Measurements from ENCODE around the gene WDR46. TPM values are rescaled to one million over a fixed set of nuclear protein-coding genes. Genes with fewer than 3 reads are reported as not detected.

WDR46 gene
- total and polyA plus RNA-seq, 2 experiments from 2014 or later = 71.4 to 104 TPM

- Histone ChIP-seq H3K79me2 (replicated peaks; ENCODE audit: insufficient read depth) (no peaks in the 10 kb centered on the region), H4K20me1 (replicated peaks; ENCODE audit: insufficient read depth) (no peaks in the 10 kb centered on the region), H3K9me2 (ENCODE audit: insufficient read depth) (no peaks in the 10 kb centered on the region), H3F3A (replicated peaks; ENCODE audit: low read depth) (peaks cover 10% of the 10 kb centered on the region; the same call in 1 of the 2 replicates), H3K27me3 (ENCODE audit: insufficient read depth) (peaks cover 31% of the 10 kb centered on the region), H3K4me2 (no peak overlapping the region), H3K4me1 (ENCODE audit: insufficient read depth) (peaks cover 12% of the 10 kb centered on the region), H3K4me3 (no peak overlapping the region), H3K27ac (ENCODE audit: low read depth) (no peak overlapping the region), H2AFZ (no peak overlapping the region), H3K36me3 (ENCODE audit: insufficient read depth) (no peaks in the 10 kb centered on the region)
- Mint-ChIP-seq H3K27ac (no peak overlapping the region; the same call in 1 of the 2 replicates), H3K4me3 (peak overlapping the region; percentile 82; the same call in 2 of the 3 replicates), H3K36me3 (ENCODE audit: low read depth) (peaks cover 20% of the 10 kb centered on the region), H3K27me3 (ENCODE audit: insufficient read depth, low read depth, poor library complexity) (peaks cover 15% of the 10 kb centered on the region), H3K9me3 (no peaks in the 10 kb centered on the region), H3K4me1 (peaks cover 19% of the 10 kb centered on the region)
- TF ChIP-seq POLR2AphosphoS5 (IDR thresholded peaks at IDR 0.05; ENCODE audit: low read depth) = no peak
- no peak for TF ChIP-seq ZNF331 (CRISPR knock-in tag; IDR thresholded peaks at IDR 0.05; ENCODE audit: low read depth)
- ATAC-seq (no peak), DNase-seq (ENCODE audit: low spot score) (no peak)
Observed at GRCh38 chr6:33250731-33251130, 38.3 kb downstream of the WDR46 start.

DNA sequence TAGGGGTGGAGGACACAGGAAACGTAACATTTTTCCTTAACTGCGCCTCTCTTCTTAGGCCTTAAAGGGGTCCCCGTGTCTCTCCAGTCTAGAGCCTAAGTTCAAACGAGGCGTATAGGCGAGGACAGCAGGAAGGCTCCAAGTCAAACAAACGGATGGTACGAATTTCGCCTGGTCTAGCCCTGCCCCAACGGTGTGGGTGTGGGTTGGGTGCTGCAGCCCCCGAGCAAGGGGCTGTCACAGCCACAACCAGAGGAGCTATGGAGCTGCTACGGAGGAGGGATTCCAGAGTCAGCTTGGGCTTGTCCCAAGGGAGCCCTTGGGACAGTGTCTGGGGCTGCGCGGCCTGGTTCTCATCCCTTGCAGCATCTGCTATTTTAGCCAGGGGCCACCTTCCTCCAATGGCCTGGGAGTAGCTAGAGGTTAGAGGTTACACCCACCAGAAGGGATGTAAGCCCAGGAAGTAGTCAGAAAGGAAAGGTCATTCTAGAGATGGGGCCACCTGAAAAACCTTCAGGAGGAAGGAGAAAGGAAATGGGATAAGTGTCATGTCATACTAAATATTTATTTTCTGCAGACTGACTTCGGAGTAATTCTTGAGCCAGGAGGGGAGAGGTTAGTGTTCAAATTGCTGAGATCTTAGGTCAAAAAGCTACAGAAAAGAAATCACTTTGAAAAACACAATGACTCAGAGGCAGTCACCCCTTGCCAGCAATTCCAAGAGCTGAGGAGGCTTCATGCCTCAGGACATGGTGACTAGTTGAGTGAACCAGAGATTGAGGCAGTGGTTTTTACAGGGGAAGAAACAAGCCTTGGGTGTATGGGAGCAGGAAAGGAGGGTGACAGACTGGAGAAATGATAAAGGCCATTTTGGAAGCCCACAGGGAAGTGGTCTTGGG, 39.1 kb downstream of the WDR46 start:
- H3K27me3 ChIP-seq (ENCODE audit: insufficient read depth) = peaks cover 35% of the 10 kb centered on the region
- H3K9me3 Mint-ChIP-seq = no peaks in the 10 kb centered on the region
- no peak for TF ChIP-seq ZNF331 (CRISPR knock-in tag; IDR thresholded peaks at IDR 0.05; ENCODE audit: low read depth)
- no peak for TF ChIP-seq EZH2 (IDR thresholded peaks at IDR 0.05; ENCODE audit: low read depth, unreplicated experiment)
- TF ChIP-seq, protein P1, sequence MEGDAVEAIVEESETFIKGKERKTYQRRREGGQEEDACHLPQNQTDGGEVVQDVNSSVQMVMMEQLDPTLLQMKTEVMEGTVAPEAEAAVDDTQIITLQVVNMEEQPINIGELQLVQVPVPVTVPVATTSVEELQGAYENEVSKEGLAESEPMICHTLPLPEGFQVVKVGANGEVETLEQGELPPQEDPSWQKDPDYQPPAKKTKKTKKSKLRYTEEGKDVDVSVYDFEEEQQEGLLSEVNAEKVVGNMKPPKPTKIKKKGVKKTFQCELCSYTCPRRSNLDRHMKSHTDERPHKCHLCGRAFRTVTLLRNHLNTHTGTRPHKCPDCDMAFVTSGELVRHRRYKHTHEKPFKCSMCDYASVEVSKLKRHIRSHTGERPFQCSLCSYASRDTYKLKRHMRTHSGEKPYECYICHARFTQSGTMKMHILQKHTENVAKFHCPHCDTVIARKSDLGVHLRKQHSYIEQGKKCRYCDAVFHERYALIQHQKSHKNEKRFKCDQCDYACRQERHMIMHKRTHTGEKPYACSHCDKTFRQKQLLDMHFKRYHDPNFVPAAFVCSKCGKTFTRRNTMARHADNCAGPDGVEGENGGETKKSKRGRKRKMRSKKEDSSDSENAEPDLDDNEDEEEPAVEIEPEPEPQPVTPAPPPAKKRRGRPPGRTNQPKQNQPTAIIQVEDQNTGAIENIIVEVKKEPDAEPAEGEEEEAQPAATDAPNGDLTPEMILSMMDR (conservative IDR thresholded peaks at IDR 0.05; ENCODE audit: low read depth in 2 of 2) = no peak
- no peak for TF ChIP-seq EZH2phosphoT487 (IDR thresholded peaks at IDR 0.05; ENCODE audit: unreplicated experiment)
- TF ChIP-seq NANOG (IDR thresholded peaks at IDR 0.05; ENCODE audit: borderline replicate concordance) = no peak
- TF ChIP-seq CREB1 (CRISPR knock-in tag; IDR thresholded peaks at IDR 0.05; ENCODE audit: low read depth) = no peak
- no peak for TF ChIP-seq ZNF114 (CRISPR knock-in tag; IDR thresholded peaks at IDR 0.05)
- no peaks in the 10 kb centered on the region for H4K20me1 ChIP-seq (replicated peaks; ENCODE audit: insufficient read depth)
- H3K4me2 ChIP-seq = peak overlapping the region; percentile 80
- H3K4me3 Mint-ChIP-seq = peak overlapping the region; percentile 82
- peaks cover 12% of the 10 kb centered on the region for H3K4me1 ChIP-seq (ENCODE audit: insufficient read depth)
- no peak for DNase-seq (ENCODE audit: low spot score)
- peaks cover 19% of the 10 kb centered on the region for H3K36me3 Mint-ChIP-seq (ENCODE audit: low read depth)
- peak overlapping the region; percentile 68 for H3K4me3 ChIP-seq
- peak overlapping the region; percentile 9; the same call in 1 of the 2 replicates for H2AFZ ChIP-seq
- peaks cover 19% of the 10 kb centered on the region for H3K4me1 Mint-ChIP-seq
- H3K27ac Mint-ChIP-seq = peak overlapping the region; percentile 77
- no peaks in the 10 kb centered on the region for H3K79me2 ChIP-seq (replicated peaks; ENCODE audit: insufficient read depth)
- H3K27ac ChIP-seq (ENCODE audit: low read depth) = no peak overlapping the region
- H3K36me3 ChIP-seq (ENCODE audit: insufficient read depth) = no peaks in the 10 kb centered on the region
- peaks cover 15% of the 10 kb centered on the region for H3K27me3 Mint-ChIP-seq (ENCODE audit: insufficient read depth, low read depth, poor library complexity)
- peak; percentile 8 for ATAC-seq
- H3F3A ChIP-seq (replicated peaks; ENCODE audit: low read depth) = peaks cover 10% of the 10 kb centered on the region; the same call in 1 of the 2 replicates
- no peaks in the 10 kb centered on the region for H3K9me2 ChIP-seq (ENCODE audit: insufficient read depth)
